Motor neuron (in vitro differentiated cells): ENCODE results near the gene RRAS2. TPM values are rescaled to one million over a fixed set of nuclear protein-coding genes. Genes with fewer than 3 reads are reported as not detected.
"Not testable (repeated sequence)": the region's sequence is repeated elsewhere in the genome, so short reads cannot be mapped to it uniquely, and the experiment has no call there.

ENCODE experiments used
- ATAC-seq, 8 experiments: fragments of 200-7000 bp; cut with Tn5 transposase; replicated peaks in 6 of 8; 2 replicates each; pipeline ENCODE4 v1.8.0; 2021; ENCODE audit warnings: mild to moderate bottlenecking in 8 of 8, moderate library complexity in 8 of 8
- H3K27ac ChIP-seq, 2 donors: fragments of 250-450 bp; sonication (Bioruptor Pico); 2 replicates each; pipeline ENCODE4 v1.9.0; 2021; ENCODE audit warnings: antibody characterized with exemption in 2 of 2, mild to moderate bottlenecking in 2 of 2, moderate library complexity in 1 of 2
- H3K4me1 ChIP-seq, 2 donors: fragments of 250-450 bp; sonication (Bioruptor Pico); replicated peaks in 1 of 2; 2 replicates each; pipeline ENCODE4 v1.6.1; 2021; ENCODE audit warnings: antibody characterized with exemption in 2 of 2, mild to moderate bottlenecking in 2 of 2, moderate library complexity in 1 of 2
- H3K4me3 ChIP-seq, 5 donors: fragments of 250-450 bp; sonication (Bioruptor Pico); 2 replicates each; pipeline ENCODE4 v1.9.0; 2021; ENCODE audit warnings: antibody characterized with exemption in 5 of 5, mild to moderate bottlenecking in 5 of 5, moderate library complexity in 4 of 5
- WGBS, 10 experiments: fragments of 450-650 bp; shearing (Covaris generic); methylation state at CpG; one replicate each; pipeline ENCODE4 v1.0.0; 2022; 5-methylcytosine and 5-hydroxymethylcytosine counted together
- in situ Hi-C, 9 experiments: fragments of 400-800 bp; cut with MboI; loops; one replicate each; pipeline ENCODE4 v1.15.0; 2021; ENCODE audit warnings: low sequenced_read_pairs in 9 of 9, low pct_unique_long_range_greater_than_20kb in 2 of 9; ENCODE audit not compliant: unreplicated experiment in 9 of 9
- total RNA-seq, 8 experiments: library from RNA; unstranded; fragments of 300-600 nt; gene quantifications; 2 replicates each; pipeline versions ENCODE4 v1.2.3 to v1.2.4, GENCODE V29; 2022

RRAS2 gene
- total RNA-seq, 8 experiments from 2014 or later: 12.8 to 58.0 (median 22.4) TPM

GRCh38 chr11:14254533-14255237 is 104.3 kb downstream of the RRAS2 start:
- no peak for ATAC-seq

GRCh38 chr11:14253840-14254239 is 105.1 kb downstream of the RRAS2 start:
- H3K4me1 ChIP-seq: peaks cover 4% of the 10 kb centered on the region in 2 donors
- no peak overlapping the region for H3K4me3 ChIP-seq
- no peak for ATAC-seq
- in situ Hi-C loops: loop anchor here in 5 of 9 experiments (10.0 kb wide), 3 partner anchors 299 to 489 kb away; no protein-coding TSS in a partner anchor
- 53 to 100% (median 93%) methylated on average over 1 to 3 of the region's 5 CpGs; no CpG with 5 or more reads in 6 of the 10 experiments for WGBS, 10 experiments
- no peak overlapping the region for H3K27ac ChIP-seq

More at GRCh38 chr11:14254533-14255237, 104.3 kb downstream of the RRAS2 start:
- WGBS, 10 experiments: 0 to 100% (median 86%) methylated on average over 1 to 9 of the region's 13 CpGs; no CpG with 5 or more reads in 4 of the 10 experiments
- Histone ChIP-seq H3K4me3 (no peak overlapping the region), H3K4me1 (no peaks in the 10 kb centered on the region), H3K27ac (no peak overlapping the region)
- in situ Hi-C loops: loop anchor here in 5 of 9 experiments (10.0 kb wide), 3 partner anchors 300 to 490 kb away; no protein-coding TSS in a partner anchor

GRCh38 chr11:14253421-14253820 is 105.6 kb downstream of the RRAS2 start:
- in situ Hi-C loops: loop anchor here in 5 of 9 experiments (10.0 kb wide), 3 partner anchors 299 to 489 kb away; no protein-coding TSS in a partner anchor
- no peak for ATAC-seq

GRCh38 chr11:14252501-14252900 is 106.5 kb downstream of the RRAS2 start:
- H3K4me1 ChIP-seq: peaks cover 13 to 15% of the 10 kb centered on the region in 2 donors
- ATAC-seq, H3K4me3 ChIP-seq, H3K27ac ChIP-seq: not testable (repeated sequence)
- in situ Hi-C loops: loop anchor here in 5 of 9 experiments (10.0 kb wide), 3 partner anchors 298 to 488 kb away; no protein-coding TSS in a partner anchor
- 100% methylated on average over 1 to 4 of the region's 12 CpGs; no CpG with 5 or more reads in 8 of the 10 experiments for WGBS, 10 experiments

More at GRCh38 chr11:14253421-14253820, 105.6 kb downstream of the RRAS2 start:
- H3K27ac ChIP-seq: no peak overlapping the region
- WGBS, 10 experiments: 17 to 100% (median 100%) methylated on average over 1 of the region's 2 CpGs; no CpG with 5 or more reads in 4 of the 10 experiments
- peaks cover 8% of the 10 kb centered on the region in 2 donors for H3K4me1 ChIP-seq
- H3K4me3 ChIP-seq: no peak overlapping the region

GRCh38 chr11:14251754-14252153 is 107.2 kb downstream of the RRAS2 start:
- Histone ChIP-seq H3K4me3 (no peak overlapping the region), H3K27ac (no peak overlapping the region), H3K4me1 (peaks cover 13 to 15% of the 10 kb centered on the region in 2 donors)
- in situ Hi-C loops: loop anchor here in 5 of 9 experiments (10.0 kb wide), 3 partner anchors 297 to 487 kb away; no protein-coding TSS in a partner anchor
- ATAC-seq: no peak
- WGBS, 10 experiments: 17 to 100% (median 73%) methylated on average over 1 to 4 of the region's 5 CpGs; no CpG with 5 or more reads in 2 of the 10 experiments

- 0 to 86% (median 35%) methylated on average over 1 to 8 of the region's 10 CpGs for WGBS, 10 experiments
- peak; percentile 64 to 91 (median 84) for ATAC-seq
- H3K4me3 ChIP-seq: no peak overlapping the region
- peaks cover 13 to 15% of the 10 kb centered on the region in 2 donors for H3K4me1 ChIP-seq
- in situ Hi-C loops: loop anchor here in 7 of 9 experiments (10.0 to 25.0 kb wide), 4 partner anchors 285 to 487 kb away; partner anchors contain the start of gene SPON1 (in 5 of the 7)
- no peak overlapping the region for H3K27ac ChIP-seq
Observed at GRCh38 chr11:14249121-14249963, 109.6 kb downstream of the RRAS2 start.

- in situ Hi-C loops: loop anchor here in 7 of 9 experiments (10.0 to 25.0 kb wide), 4 partner anchors 284 to 486 kb away; partner anchors contain the start of gene SPON1 (in 5 of the 7)
- 0 to 56% (median 30%) methylated on average over 1 to 5 of the region's 5 CpGs; no CpG with 5 or more reads in 1 of the 10 experiments for WGBS, 10 experiments
- peak in 5 of 8 experiments; percentile 68 to 86 (median 81) for ATAC-seq
- Histone ChIP-seq H3K4me3 (no peak overlapping the region), H3K27ac (no peak overlapping the region), H3K4me1 (peaks cover 13 to 15% of the 10 kb centered on the region in 2 donors)
Observed at GRCh38 chr11:14248580-14248981, 110.4 kb downstream of the RRAS2 start.

- Histone ChIP-seq H3K4me1 (peaks cover 15 to 16% of the 10 kb centered on the region in 2 donors), H3K4me3 (no peak overlapping the region), H3K27ac (no peak overlapping the region)
- in situ Hi-C loops: loop anchor here in 7 of 9 experiments (10.0 to 25.0 kb wide), 4 partner anchors 281 to 483 kb away; partner anchors contain the start of gene SPON1 (in 5 of the 7)
- ATAC-seq: peak in 2 of 8 experiments; percentile 64 to 66
- WGBS, 10 experiments: 33 to 100% (median 83%) methylated on average over 1 of the region's 2 CpGs; no CpG with 5 or more reads in 7 of the 10 experiments
Observed at GRCh38 chr11:14245444-14245843, 113.5 kb downstream of the RRAS2 start.

- peaks cover 15 to 16% of the 10 kb centered on the region in 2 donors for H3K4me1 ChIP-seq
- H3K27ac ChIP-seq: no peak overlapping the region
- WGBS, 10 experiments: 20 to 90% (median 76%) methylated on average over 1 to 6 of the region's 8 CpGs; no CpG with 5 or more reads in 4 of the 10 experiments
- no peak for ATAC-seq
- in situ Hi-C loops: loop anchor here in 7 of 9 experiments (10.0 to 25.0 kb wide), 4 partner anchors 280 to 483 kb away; partner anchors contain the start of gene SPON1 (in 5 of the 7)
- no peak overlapping the region for H3K4me3 ChIP-seq
Observed at GRCh38 chr11:14244926-14245325, 114.1 kb downstream of the RRAS2 start.

- ATAC-seq: no peak
- 33 to 86% methylated on average over 2 to 4 of the region's 4 CpGs; no CpG with 5 or more reads in 8 of the 10 experiments for WGBS, 10 experiments
- Histone ChIP-seq H3K4me3 (no peak overlapping the region), H3K4me1 (peaks cover under 1 to 3% of the 10 kb centered on the region in 2 donors), H3K27ac (no peak overlapping the region)
- in situ Hi-C loops: loop anchor here in 7 of 9 experiments (10.0 to 25.0 kb wide), 4 partner anchors 278 to 480 kb away; partner anchors contain the start of gene SPON1 (in 5 of the 7)
Observed at GRCh38 chr11:14242733-14243132, 116.2 kb downstream of the RRAS2 start.

GRCh38 chr11:14242187-14242586 is 116.8 kb downstream of the RRAS2 start:
- WGBS, 10 experiments: 43 to 100% (median 63%) methylated on average over 1 to 3 of the region's 4 CpGs; no CpG with 5 or more reads in 6 of the 10 experiments
- Histone ChIP-seq H3K4me3 (no peak overlapping the region), H3K27ac (no peak overlapping the region), H3K4me1 (peaks cover 0 to 3% of the 10 kb centered on the region in 2 donors)
- peak in 3 of 8 experiments; percentile 56 to 91 (median 81) for ATAC-seq
- in situ Hi-C loops: loop anchor here in 7 of 9 experiments (10.0 to 25.0 kb wide), 4 partner anchors 277 to 480 kb away; partner anchors contain the start of gene SPON1 (in 5 of the 7)

GRCh38 chr11:14240951-14241350 is 118.0 kb downstream of the RRAS2 start:
- no peak for ATAC-seq
- no peak overlapping the region for H3K27ac ChIP-seq
- in situ Hi-C loops: loop anchor here in 7 of 9 experiments (10.0 to 25.0 kb wide), 4 partner anchors 276 to 479 kb away; partner anchors contain the start of gene SPON1 (in 5 of the 7)
- H3K4me1 ChIP-seq: peaks cover 0 to 3% of the 10 kb centered on the region in 2 donors
- WGBS, 10 experiments: 47 to 100% (median 93%) methylated on average over 1 to 4 of the region's 4 CpGs; no CpG with 5 or more reads in 1 of the 10 experiments
- no peak overlapping the region for H3K4me3 ChIP-seq
